Measurements from ENCODE around the gene KASH5.

GRCh38 chr19:49356382-49356781 is 31.7 kb upstream of the KASH5 start:
- TF ChIP-seq CTCF (IDR thresholded peaks at IDR 0.05) (no peak), POLR2A (IDR thresholded peaks at IDR 0.05) (no peak), EP300 (IDR thresholded peaks at IDR 0.05) (no peak)
